Testis (tissue), 2 donors: Measurements from ENCODE around the gene ANKRD40CL.

Source experiments
- POLR2A ChIP-seq: fragments of 450-650 bp; IDR thresholded peaks from one replicate; pipeline ENCODE4 v1.6.1; 2017; ENCODE audit warnings: antibody characterized with exemption, mild to moderate bottlenecking, moderate library complexity
- TF ChIP-seq, protein P1 (sequence below), 3 experiments: fragments of 450-650 bp in 2 of 3; fragments of 200-600 bp in 1 of 3; sonication (generic) in 1 of 3; IDR thresholded peaks; one replicate each; pipeline ENCODE4 v1.5.1; 2016 to 2019; ENCODE audit warnings: antibody characterized with exemption in 3 of 3, mild to moderate bottlenecking in 2 of 3, moderate library complexity in 1 of 3

GRCh38 chr17:50763716-50764475 lies 3.4 kb downstream of the ANKRD40CL start:
- TF ChIP-seq, protein P1, sequence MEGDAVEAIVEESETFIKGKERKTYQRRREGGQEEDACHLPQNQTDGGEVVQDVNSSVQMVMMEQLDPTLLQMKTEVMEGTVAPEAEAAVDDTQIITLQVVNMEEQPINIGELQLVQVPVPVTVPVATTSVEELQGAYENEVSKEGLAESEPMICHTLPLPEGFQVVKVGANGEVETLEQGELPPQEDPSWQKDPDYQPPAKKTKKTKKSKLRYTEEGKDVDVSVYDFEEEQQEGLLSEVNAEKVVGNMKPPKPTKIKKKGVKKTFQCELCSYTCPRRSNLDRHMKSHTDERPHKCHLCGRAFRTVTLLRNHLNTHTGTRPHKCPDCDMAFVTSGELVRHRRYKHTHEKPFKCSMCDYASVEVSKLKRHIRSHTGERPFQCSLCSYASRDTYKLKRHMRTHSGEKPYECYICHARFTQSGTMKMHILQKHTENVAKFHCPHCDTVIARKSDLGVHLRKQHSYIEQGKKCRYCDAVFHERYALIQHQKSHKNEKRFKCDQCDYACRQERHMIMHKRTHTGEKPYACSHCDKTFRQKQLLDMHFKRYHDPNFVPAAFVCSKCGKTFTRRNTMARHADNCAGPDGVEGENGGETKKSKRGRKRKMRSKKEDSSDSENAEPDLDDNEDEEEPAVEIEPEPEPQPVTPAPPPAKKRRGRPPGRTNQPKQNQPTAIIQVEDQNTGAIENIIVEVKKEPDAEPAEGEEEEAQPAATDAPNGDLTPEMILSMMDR (IDR thresholded peaks at IDR 0.05), result no peak
- no peak for TF ChIP-seq POLR2A
